CD14-positive monocyte (primary cell): ENCODE data around the gene BPTF. TPM values are rescaled to one million over a fixed set of nuclear protein-coding genes. Genes with fewer than 3 reads are reported as not detected.
"Not testable (repeated sequence)": the region's sequence is repeated elsewhere in the genome, so short reads cannot be mapped to it uniquely, and the experiment has no call there.

Experiments
- DNase-seq, 3 donors: peaks; one replicate each; pipeline ENCODE4 v3.0.0-alpha.2; 2011 to 2022
- H2AFZ ChIP-seq: 2 replicates; pipeline ENCODE4 v1.6.0; 2012; ENCODE audit warnings: mild to moderate bottlenecking, low read depth, low read length, inconsistent platforms; ENCODE audit not compliant: insufficient read depth, poor library complexity, severe bottlenecking
- H3K27ac ChIP-seq, 2 donors: 1 replicate in 1 of 2; 2 replicates in 1 of 2; pipeline ENCODE4 v1.5.1; 2012 to 2013; ENCODE audit warnings: low read length in 2 of 2, control low read depth in 1 of 2, inconsistent platforms in 1 of 2, low read depth in 1 of 2, mild to moderate bottlenecking in 1 of 2
- H3K27me3 ChIP-seq, 2 donors: one replicate each; pipeline versions ENCODE4 v1.6.0 to v1.6.1; 2011 to 2013; ENCODE audit warnings: low read length in 2 of 2; ENCODE audit not compliant: control insufficient read depth in 2 of 2, insufficient read depth in 2 of 2
- H3K36me3 ChIP-seq, 2 donors: replicated peaks in 1 of 2; 1 replicate in 1 of 2; 2 replicates in 1 of 2; pipeline versions ENCODE4 v1.5.1 to v1.6.1; 2012 to 2013; ENCODE audit warnings: low read length in 2 of 2, control low read depth in 1 of 2, inconsistent platforms in 1 of 2, mild to moderate bottlenecking in 1 of 2; ENCODE audit not compliant: insufficient read depth in 2 of 2, control insufficient read depth in 1 of 2
- H3K4me1 ChIP-seq, 2 donors: 1 replicate in 1 of 2; 2 replicates in 1 of 2; pipeline versions ENCODE4 v1.5.1 to v1.6.1; 2012 to 2013; ENCODE audit warnings: low read length in 2 of 2, control low read depth in 1 of 2, inconsistent platforms in 1 of 2, mild to moderate bottlenecking in 1 of 2, moderate library complexity in 1 of 2; ENCODE audit not compliant: insufficient read depth in 2 of 2, control insufficient read depth in 1 of 2
- H3K4me2 ChIP-seq: replicated peaks from 2 replicates; pipeline ENCODE3; 2012; ENCODE audit warnings: low read length, moderate library complexity, mild to moderate bottlenecking; ENCODE audit not compliant: poor library complexity, severe bottlenecking; ENCODE audit errors: extremely low read depth
- H3K4me3 ChIP-seq, 3 experiments: fragments of 200-600 bp in 1 of 3; sonication (generic) in 1 of 3; replicated peaks in 1 of 3; 1 replicate in 2 of 3; 2 replicates in 1 of 3; pipeline ENCODE4 v1.5.1; 2011 to 2013; ENCODE audit warnings: low read length in 3 of 3, mild to moderate bottlenecking in 3 of 3, control low read depth in 2 of 3, low read depth in 2 of 3, inconsistent platforms in 1 of 3, moderate library complexity in 1 of 3
- H3K79me2 ChIP-seq: 2 replicates; pipeline ENCODE4 v1.6.0; 2012; ENCODE audit warnings: mild to moderate bottlenecking, control low read depth, inconsistent platforms, low read length, moderate library complexity; ENCODE audit not compliant: insufficient read depth
- H3K9ac ChIP-seq: 2 replicates; pipeline ENCODE4 v1.6.0; 2017; ENCODE audit warnings: low read length, mild to moderate bottlenecking; ENCODE audit not compliant: insufficient read depth, poor library complexity, severe bottlenecking
- H3K9me3 ChIP-seq, 2 donors: replicated peaks in 1 of 2; 1 replicate in 1 of 2; 2 replicates in 1 of 2; pipeline versions ENCODE4 v1.5.1 to v1.6.1; 2012 to 2013; ENCODE audit warnings: low read length in 2 of 2, control low read depth in 1 of 2; ENCODE audit not compliant: control insufficient read depth in 1 of 2, insufficient read depth in 1 of 2
- H4K20me1 ChIP-seq: 2 replicates; pipeline ENCODE4 v1.6.0; 2012; ENCODE audit warnings: mild to moderate bottlenecking, low read length, control low read depth, moderate library complexity; ENCODE audit not compliant: insufficient read depth
- H3K27ac Mint-ChIP-seq, 7 donors: one replicate each; pipeline ENCODE4 v1.8.0; 2020; ENCODE audit warnings: mild to moderate bottlenecking in 7 of 7, mixed read lengths in 7 of 7, moderate library complexity in 6 of 7, inconsistent platforms in 2 of 7
- H3K27me3 Mint-ChIP-seq, 3 donors: one replicate each; pipeline ENCODE4 v1.8.0; 2021 to 2022; ENCODE audit warnings: low read depth in 3 of 3, mild to moderate bottlenecking in 3 of 3, mixed read lengths in 3 of 3, moderate library complexity in 3 of 3, inconsistent platforms in 1 of 3
- H3K36me3 Mint-ChIP-seq, 2 donors: one replicate each; pipeline ENCODE4 v1.8.0; 2020; ENCODE audit warnings: mixed read lengths in 2 of 2, inconsistent platforms in 1 of 2, mild to moderate bottlenecking in 1 of 2
- H3K4me1 Mint-ChIP-seq: one replicate; pipeline ENCODE4 v1.8.0; 2020; ENCODE audit warnings: mild to moderate bottlenecking, mixed read lengths
- H3K4me3 Mint-ChIP-seq, 2 donors: one replicate each; pipeline ENCODE4 v1.8.0; 2020; ENCODE audit warnings: mild to moderate bottlenecking in 2 of 2, mixed read lengths in 2 of 2, moderate library complexity in 1 of 2
- H3K9me3 Mint-ChIP-seq, 7 donors: one replicate each; pipeline ENCODE4 v1.8.0; 2020 to 2022; ENCODE audit warnings: mixed read lengths in 7 of 7, mild to moderate bottlenecking in 6 of 7, moderate library complexity in 6 of 7, inconsistent platforms in 2 of 7
- WGBS: methylation state at CpG from one replicate; pipeline ENCODE4 v1.1.5; 2013; ENCODE audit warnings: missing lambda C conversion rate; ENCODE audit not compliant: insufficient coverage; 5-methylcytosine and 5-hydroxymethylcytosine counted together
- intact Hi-C, 2 donors: fragments of 100-400 bp; cut with micrococcal nuclease; formaldehyde crosslinking; loops; one replicate each; pipeline versions ENCODE4 v1.15.0 to v1.15.1; 2023
- polyA plus RNA-seq, 3 donors: library from polyadenylated mRNA; depleted of rRNA in 1 of 3; unstranded in 2 of 3; stranded (reverse) in 1 of 3; fragments of 300-500 nt in 2 of 3; fragments of >200 nt in 1 of 3; fragmentation: Illumina TruSeq in 2 of 3; gene quantifications; 1 replicate in 2 of 3; 2 replicates in 1 of 3; pipeline ENCODE4 v1.2.3, GENCODE V29; 2012 to 2021
- TF ChIP-seq, protein P1 (sequence below): fragments of 200-600 bp; IDR thresholded peaks from one replicate; pipeline ENCODE4 v1.8.0; 2022; ENCODE audit warnings: antibody characterized with exemption, mild to moderate bottlenecking

The BPTF gene
- polyA plus RNA-seq, 3 donors, result 1.9 to 51.1 (median 4.5) TPM

DNA sequence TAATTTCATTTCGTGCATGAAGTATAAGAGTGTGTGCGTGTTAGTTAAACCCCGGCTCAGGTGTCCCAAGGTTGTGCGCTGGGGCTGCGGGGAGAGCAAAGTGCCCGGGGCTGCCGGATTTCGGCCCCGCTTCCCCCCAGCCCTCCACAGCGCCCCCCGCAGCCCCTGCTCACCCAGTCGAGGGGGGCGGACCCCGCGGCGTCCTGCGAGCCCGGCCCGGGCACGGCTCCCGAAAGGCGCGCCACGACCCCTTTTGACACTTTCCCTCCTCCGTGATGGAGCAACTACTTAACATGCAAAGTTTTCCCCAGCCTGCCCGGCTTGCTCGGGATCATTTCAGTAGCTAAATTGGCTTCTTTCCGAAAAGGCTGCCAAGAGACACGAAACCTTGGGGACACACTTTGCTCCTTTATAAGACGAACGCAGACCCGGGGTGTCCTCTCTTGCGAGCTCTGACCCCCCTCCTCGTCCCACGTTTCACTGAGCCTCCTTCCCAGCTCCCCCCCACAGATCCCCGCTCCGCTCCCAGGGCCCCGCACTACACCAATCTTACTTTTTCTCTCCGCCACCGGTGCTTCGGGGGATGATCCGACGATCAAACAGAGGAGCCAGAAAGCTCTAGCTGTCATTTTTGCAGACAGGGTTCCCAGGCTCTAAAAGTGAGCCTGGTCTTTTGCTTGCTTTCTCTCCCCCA lies 170.4 kb downstream of the BPTF start:
- DNase-seq, result no peak
- Mint-ChIP-seq H3K4me3 (peak overlapping the region; percentile 83 to 95), H3K4me1 (peaks cover 39% of the 10 kb centered on the region), H3K9me3 (peaks cover 0 to 14% (median 11%) of the 10 kb centered on the region in 7 donors), H3K36me3 (peaks cover 3 to 4% of the 10 kb centered on the region in 2 donors), H3K27me3 (peaks cover 37 to 49% (median 45%) of the 10 kb centered on the region in 3 donors), H3K27ac (peak overlapping the region in 4 of 7 donors; percentile 9 to 65 (median 55))
- H3K4me2 ChIP-seq, result peak overlapping the region; percentile 91
- no peaks in the 10 kb centered on the region for H4K20me1 ChIP-seq
- H3K4me1 ChIP-seq, result peaks cover 31 to 40% of the 10 kb centered on the region in 2 donors
- peak overlapping the region; percentile 60 for H3K9ac ChIP-seq
- no peaks in the 10 kb centered on the region for H3K9me3 ChIP-seq
- intact Hi-C loops, result loop anchor here in 1 of 2 donors (10.0 kb wide), 1 partner anchor 1691 kb away; the partner anchor contains the start of gene PRKCA
- peaks cover 25 to 36% of the 10 kb centered on the region in 2 donors for H3K27me3 ChIP-seq
- no peak overlapping the region for H3K27ac ChIP-seq
- peak overlapping the region; percentile 33 to 78 (median 41) for H3K4me3 ChIP-seq
- peak overlapping the region; percentile 84 for H2AFZ ChIP-seq
- H3K79me2 ChIP-seq, result no peaks in the 10 kb centered on the region
- TF ChIP-seq, protein P1, sequence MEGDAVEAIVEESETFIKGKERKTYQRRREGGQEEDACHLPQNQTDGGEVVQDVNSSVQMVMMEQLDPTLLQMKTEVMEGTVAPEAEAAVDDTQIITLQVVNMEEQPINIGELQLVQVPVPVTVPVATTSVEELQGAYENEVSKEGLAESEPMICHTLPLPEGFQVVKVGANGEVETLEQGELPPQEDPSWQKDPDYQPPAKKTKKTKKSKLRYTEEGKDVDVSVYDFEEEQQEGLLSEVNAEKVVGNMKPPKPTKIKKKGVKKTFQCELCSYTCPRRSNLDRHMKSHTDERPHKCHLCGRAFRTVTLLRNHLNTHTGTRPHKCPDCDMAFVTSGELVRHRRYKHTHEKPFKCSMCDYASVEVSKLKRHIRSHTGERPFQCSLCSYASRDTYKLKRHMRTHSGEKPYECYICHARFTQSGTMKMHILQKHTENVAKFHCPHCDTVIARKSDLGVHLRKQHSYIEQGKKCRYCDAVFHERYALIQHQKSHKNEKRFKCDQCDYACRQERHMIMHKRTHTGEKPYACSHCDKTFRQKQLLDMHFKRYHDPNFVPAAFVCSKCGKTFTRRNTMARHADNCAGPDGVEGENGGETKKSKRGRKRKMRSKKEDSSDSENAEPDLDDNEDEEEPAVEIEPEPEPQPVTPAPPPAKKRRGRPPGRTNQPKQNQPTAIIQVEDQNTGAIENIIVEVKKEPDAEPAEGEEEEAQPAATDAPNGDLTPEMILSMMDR, result no peak
- H3K36me3 ChIP-seq, result no peaks in the 10 kb centered on the region
- under 1% methylated on average over 40 of the region's 43 CpGs for WGBS

DNA sequence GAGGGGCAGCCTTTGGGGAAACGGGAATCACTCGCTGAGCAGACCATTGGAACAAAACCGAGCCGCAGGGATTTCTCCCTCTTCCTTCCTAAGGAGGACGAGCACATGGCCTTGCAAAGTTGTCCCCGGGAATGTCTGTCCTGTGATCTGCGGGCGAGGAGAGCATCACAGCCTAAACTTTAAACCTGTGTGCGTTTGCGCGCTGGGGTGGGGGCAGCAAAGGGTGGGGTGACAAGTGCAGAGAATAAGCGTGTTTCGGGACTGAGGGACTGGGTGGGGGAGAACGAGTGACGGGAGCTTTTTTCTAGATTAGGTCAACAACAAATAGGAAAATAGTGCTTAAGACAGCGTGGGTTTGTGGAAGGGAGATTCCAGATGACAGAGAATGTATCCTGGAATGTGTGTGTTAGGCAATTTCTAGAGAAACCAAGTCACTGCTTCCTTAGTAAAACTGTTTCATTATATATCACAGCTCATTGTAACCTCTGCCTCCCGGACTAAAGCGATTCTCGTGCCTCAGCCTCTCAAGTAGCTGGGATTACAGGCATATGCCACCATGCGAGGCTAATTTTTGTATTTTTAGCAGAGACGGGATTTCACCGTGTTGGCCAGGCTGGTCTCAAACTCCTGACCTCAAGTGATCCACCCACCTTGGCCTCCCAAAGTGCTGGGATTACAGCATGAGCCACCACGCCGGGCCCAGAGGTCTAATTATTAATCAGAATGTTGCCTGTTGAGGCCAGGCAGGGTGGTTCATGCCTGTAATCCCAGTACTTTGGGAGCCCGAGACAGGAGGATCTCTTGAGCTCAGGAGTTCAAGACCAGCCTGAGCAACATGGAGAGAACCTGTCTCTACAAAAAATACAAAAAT lies 171.2 kb downstream of the BPTF start, which contains the start of gene C17orf58:
TSS of gene C17orf58 (minus strand) at position 169 of the 871 bp plus-strand sequence. CDS start 271 bp downstream, outside the sequence.
- H3K36me3 ChIP-seq, H3K79me2 ChIP-seq, H4K20me1 ChIP-seq, H3K9me3 ChIP-seq, H3K27ac ChIP-seq, H3K36me3 Mint-ChIP-seq: not testable (repeated sequence)
- Histone ChIP-seq H3K4me2 (peak within 1 kb of the TSS; percentile 91), H3K4me1 (peaks cover 31 to 40% of the 10 kb centered on the region in 2 donors), H2AFZ (peak within 1 kb of the TSS; percentile 84), H3K4me3 (peak within 1 kb of the TSS; percentile 33 to 78 (median 41)), H3K9ac (peak within 1 kb of the TSS; percentile 60), H3K27me3 (peaks cover 25 to 36% of the 10 kb centered on the region in 2 donors)
- DNase-seq, result peak in 1 of 3 donors; percentile 60
- WGBS, result 45% methylated on average over 16 of the region's 25 CpGs
- peaks cover 39% of the 10 kb centered on the region for H3K4me1 Mint-ChIP-seq
- peaks cover 0 to 14% (median 11%) of the 10 kb centered on the region in 7 donors for H3K9me3 Mint-ChIP-seq
- H3K27me3 Mint-ChIP-seq, result peaks cover 37 to 49% (median 45%) of the 10 kb centered on the region in 3 donors
- H3K27ac Mint-ChIP-seq, result peak within 1 kb of the TSS in 4 of 7 donors; percentile 36 to 73 (median 64)
- peak within 1 kb of the TSS; percentile 83 to 95 for H3K4me3 Mint-ChIP-seq
- intact Hi-C loops, result loop anchor here in 1 of 2 donors (10.0 kb wide), 1 partner anchor 1692 kb away; the partner anchor contains the start of gene PRKCA
